NB4 (cell line): Measurements from ENCODE around the gene WDR37.

Experiments
- CTCF ChIP-seq: IDR thresholded peaks from one replicate; pipeline ENCODE4 v1.5.1; 2012; ENCODE audit warnings: low read depth, low read length
- POLR2A ChIP-seq: IDR thresholded peaks from 2 replicates; pipeline ENCODE4 v1.6.1; 2011; ENCODE audit warnings: mild to moderate bottlenecking; ENCODE audit not compliant: insufficient read length; ENCODE audit errors: extremely low read depth

- TF ChIP-seq CTCF (no peak), POLR2A (no peak)
Observed at GRCh38 chr10:1153805-1154351, 97.7 kb downstream of the WDR37 start.
